WTC11 (cell line): ENCODE measurements around the gene RASD1.

Source experiments
- CTCF ChIP-seq: fragments of 200-600 bp; IDR thresholded peaks from 2 replicates; pipeline ENCODE4 v1.8.0; 2022; ENCODE audit warnings: antibody characterized with exemption
- ESRRA ChIP-seq: sonication (generic); formaldehyde crosslinking; IDR thresholded peaks from 2 replicates; pipeline ENCODE4 v1.8.1; 2022; ENCODE audit warnings: mild to moderate bottlenecking, missing genetic modification reagents, borderline replicate concordance
- GRHL2 ChIP-seq: fragments of 250-450 bp; sonication (Bioruptor Pico); IDR thresholded peaks from 2 replicates; pipeline ENCODE4 v1.8.0; 2022; ENCODE audit warnings: mild to moderate bottlenecking, moderate library complexity; ENCODE audit not compliant: insufficient replicate concordance, severe bottlenecking
- IRF2 ChIP-seq: sonication (generic); formaldehyde crosslinking; IDR thresholded peaks from 2 replicates; pipeline ENCODE4 v1.8.0; 2022; ENCODE audit warnings: low read depth, missing genetic modification reagents, borderline replicate concordance
- JUN ChIP-seq: sonication (generic); formaldehyde crosslinking; IDR thresholded peaks from 2 replicates; pipeline ENCODE4 v1.8.0; 2023; ENCODE audit warnings: mild to moderate bottlenecking, missing genetic modification reagents
- ZNF138 ChIP-seq: sonication (generic); formaldehyde crosslinking; conservative IDR thresholded peaks from 2 replicates; pipeline ENCODE4 v1.8.1; 2022; ENCODE audit warnings: mild to moderate bottlenecking, moderate library complexity, missing genetic modification reagents
- TF ChIP-seq, protein P1 (sequence below): sonication (generic); formaldehyde crosslinking; conservative IDR thresholded peaks from 2 replicates; pipeline ENCODE4 v1.8.1; 2023; ENCODE audit warnings: mild to moderate bottlenecking, low read depth, missing genetic modification reagents, moderate library complexity
- TF ChIP-seq, protein P2 (sequence below): sonication (generic); formaldehyde crosslinking; IDR thresholded peaks from 2 replicates; pipeline ENCODE4 v1.8.1; 2022; ENCODE audit warnings: low read depth, missing genetic modification reagents, borderline replicate concordance
- TF ChIP-seq, protein P3 (sequence below): sonication (generic); formaldehyde crosslinking; IDR thresholded peaks from 2 replicates; pipeline ENCODE4 v1.8.0; 2022; ENCODE audit warnings: mild to moderate bottlenecking, missing genetic modification reagents

DNA sequence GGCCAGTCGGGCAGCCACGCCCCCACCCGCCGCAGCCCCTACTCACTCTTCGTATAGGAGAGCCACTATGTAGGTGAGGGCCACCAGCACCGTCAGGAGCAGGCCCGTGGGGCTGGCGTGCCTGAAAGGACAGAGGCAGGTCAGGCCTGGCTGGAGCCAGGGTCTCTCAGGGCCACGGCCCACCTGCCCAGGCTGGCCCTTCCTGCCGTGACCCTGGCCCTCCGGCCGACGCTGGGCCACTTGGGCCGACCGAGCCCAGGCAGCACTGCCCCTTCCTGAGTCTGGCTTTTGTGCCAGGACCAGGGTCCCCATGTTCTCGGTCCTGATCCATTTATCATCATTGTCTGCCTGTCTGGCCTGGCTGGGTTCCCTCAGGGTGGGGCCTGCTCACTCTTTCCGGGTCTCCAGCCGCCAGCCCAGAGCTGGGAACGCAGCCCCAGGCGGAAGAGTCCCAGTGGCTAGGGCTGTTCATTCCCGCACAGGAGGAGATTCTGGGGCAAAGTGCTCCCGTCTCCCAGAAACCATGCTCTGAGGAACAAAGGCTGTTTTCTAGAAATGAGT lies 10.1 kb upstream of the RASD1 start:
- TF ChIP-seq, protein P1, sequence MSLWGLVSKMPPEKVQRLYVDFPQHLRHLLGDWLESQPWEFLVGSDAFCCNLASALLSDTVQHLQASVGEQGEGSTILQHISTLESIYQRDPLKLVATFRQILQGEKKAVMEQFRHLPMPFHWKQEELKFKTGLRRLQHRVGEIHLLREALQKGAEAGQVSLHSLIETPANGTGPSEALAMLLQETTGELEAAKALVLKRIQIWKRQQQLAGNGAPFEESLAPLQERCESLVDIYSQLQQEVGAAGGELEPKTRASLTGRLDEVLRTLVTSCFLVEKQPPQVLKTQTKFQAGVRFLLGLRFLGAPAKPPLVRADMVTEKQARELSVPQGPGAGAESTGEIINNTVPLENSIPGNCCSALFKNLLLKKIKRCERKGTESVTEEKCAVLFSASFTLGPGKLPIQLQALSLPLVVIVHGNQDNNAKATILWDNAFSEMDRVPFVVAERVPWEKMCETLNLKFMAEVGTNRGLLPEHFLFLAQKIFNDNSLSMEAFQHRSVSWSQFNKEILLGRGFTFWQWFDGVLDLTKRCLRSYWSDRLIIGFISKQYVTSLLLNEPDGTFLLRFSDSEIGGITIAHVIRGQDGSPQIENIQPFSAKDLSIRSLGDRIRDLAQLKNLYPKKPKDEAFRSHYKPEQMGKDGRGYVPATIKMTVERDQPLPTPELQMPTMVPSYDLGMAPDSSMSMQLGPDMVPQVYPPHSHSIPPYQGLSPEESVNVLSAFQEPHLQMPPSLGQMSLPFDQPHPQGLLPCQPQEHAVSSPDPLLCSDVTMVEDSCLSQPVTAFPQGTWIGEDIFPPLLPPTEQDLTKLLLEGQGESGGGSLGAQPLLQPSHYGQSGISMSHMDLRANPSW (CRISPR knock-in tag) = no peak
- no peak for TF ChIP-seq GRHL2
- no peak for TF ChIP-seq ZNF138 (CRISPR knock-in tag)
- TF ChIP-seq JUN (CRISPR knock-in tag) = no peak
- no peak for TF ChIP-seq ESRRA
- TF ChIP-seq CTCF = no peak
- TF ChIP-seq IRF2 (CRISPR knock-in tag) = no peak
- TF ChIP-seq, protein P2, sequence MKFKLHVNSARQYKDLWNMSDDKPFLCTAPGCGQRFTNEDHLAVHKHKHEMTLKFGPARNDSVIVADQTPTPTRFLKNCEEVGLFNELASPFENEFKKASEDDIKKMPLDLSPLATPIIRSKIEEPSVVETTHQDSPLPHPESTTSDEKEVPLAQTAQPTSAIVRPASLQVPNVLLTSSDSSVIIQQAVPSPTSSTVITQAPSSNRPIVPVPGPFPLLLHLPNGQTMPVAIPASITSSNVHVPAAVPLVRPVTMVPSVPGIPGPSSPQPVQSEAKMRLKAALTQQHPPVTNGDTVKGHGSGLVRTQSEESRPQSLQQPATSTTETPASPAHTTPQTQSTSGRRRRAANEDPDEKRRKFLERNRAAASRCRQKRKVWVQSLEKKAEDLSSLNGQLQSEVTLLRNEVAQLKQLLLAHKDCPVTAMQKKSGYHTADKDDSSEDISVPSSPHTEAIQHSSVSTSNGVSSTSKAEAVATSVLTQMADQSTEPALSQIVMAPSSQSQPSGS (CRISPR knock-in tag) = no peak
- TF ChIP-seq, protein P3, sequence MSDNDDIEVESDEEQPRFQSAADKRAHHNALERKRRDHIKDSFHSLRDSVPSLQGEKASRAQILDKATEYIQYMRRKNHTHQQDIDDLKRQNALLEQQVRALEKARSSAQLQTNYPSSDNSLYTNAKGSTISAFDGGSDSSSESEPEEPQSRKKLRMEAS (CRISPR knock-in tag) = no peak
